DND-41 (cell line): ENCODE results near the gene ERC2.

Experiments
- ATAC-seq: fragments of 200-7000 bp; cut with Tn5 transposase; 3 replicates; pipeline ENCODE4 v1.9.1; 2021; ENCODE audit warnings: low read depth; ENCODE audit not compliant: insufficient read depth
- DNase-seq: peaks from one replicate; pipeline ENCODE4 v3.0.0-alpha.2; 2020
- H2AFZ ChIP-seq: 2 replicates; pipeline ENCODE4 v1.6.0; 2012; ENCODE audit warnings: low read depth, low read length
- H3K27ac ChIP-seq: 2 replicates; pipeline ENCODE4 v1.5.1; 2012; ENCODE audit warnings: low read length, inconsistent platforms
- H3K27me3 ChIP-seq: fragments of 200-600 bp; sonication (generic); 2 replicates; pipeline ENCODE4 v1.6.0; 2012; ENCODE audit warnings: low read length, mild to moderate bottlenecking, inconsistent platforms; ENCODE audit not compliant: insufficient read depth, poor library complexity
- H3K36me3 ChIP-seq: 2 replicates; pipeline ENCODE4 v1.5.1; 2012; ENCODE audit warnings: low read length, inconsistent platforms; ENCODE audit not compliant: insufficient read depth
- H3K4me1 ChIP-seq: 2 replicates; pipeline ENCODE4 v1.5.1; 2012; ENCODE audit warnings: mild to moderate bottlenecking, low read length; ENCODE audit not compliant: insufficient read depth
- H3K4me2 ChIP-seq: 2 replicates; pipeline ENCODE4 v1.6.0; 2012; ENCODE audit warnings: mild to moderate bottlenecking, moderate library complexity, low read length, inconsistent platforms; ENCODE audit not compliant: insufficient read depth
- H3K4me3 ChIP-seq, 2 experiments: fragments of 200-600 bp in 1 of 2; shearing (Covaris generic) in 1 of 2; 2 replicates each; pipeline ENCODE4 v1.5.1; 2012 to 2016; ENCODE audit warnings: inconsistent platforms in 2 of 2, low read length in 2 of 2, mild to moderate bottlenecking in 2 of 2, low read depth in 1 of 2, moderate library complexity in 1 of 2
- H3K79me2 ChIP-seq: 2 replicates; pipeline ENCODE4 v1.6.0; 2012; ENCODE audit warnings: low read length, inconsistent platforms; ENCODE audit not compliant: insufficient read depth
- H3K9ac ChIP-seq: 2 replicates; pipeline ENCODE4 v1.6.0; 2012; ENCODE audit warnings: low read depth, mild to moderate bottlenecking, inconsistent platforms, low read length, moderate library complexity
- H3K9me3 ChIP-seq: 2 replicates; pipeline ENCODE4 v1.5.1; 2012; ENCODE audit warnings: low read length, moderate library complexity, mild to moderate bottlenecking, inconsistent platforms; ENCODE audit not compliant: insufficient read depth, severe bottlenecking
- H4K20me1 ChIP-seq: 2 replicates; pipeline ENCODE4 v1.6.0; 2012; ENCODE audit warnings: low read length; ENCODE audit not compliant: insufficient read depth
- CTCF ChIP-seq: IDR thresholded peaks from 2 replicates; pipeline ENCODE4 v1.5.1; 2012; ENCODE audit warnings: borderline replicate concordance, low read length, moderate library complexity, mild to moderate bottlenecking; ENCODE audit not compliant: poor library complexity, severe bottlenecking; ENCODE audit errors: extremely low read depth
- EZH2 ChIP-seq: IDR thresholded peaks from 3 replicates; pipeline ENCODE4 v1.6.1; 2012; ENCODE audit warnings: borderline replicate concordance, low read depth, mild to moderate bottlenecking, moderate library complexity, low read length, inconsistent platforms; ENCODE audit not compliant: severe bottlenecking

Gene ERC2

GRCh38 chr3:56370991-56371775, 97.1 kb downstream of the ERC2 start:
- H3K9me3 ChIP-seq: no peaks in the 10 kb centered on the region
- no peaks in the 10 kb centered on the region for H3K79me2 ChIP-seq

GRCh38 chr3:56369914-56370313, 98.4 kb downstream of the ERC2 start:
- H3K4me3 ChIP-seq: no peak overlapping the region
- TF ChIP-seq CTCF: no peak
- no peak for TF ChIP-seq EZH2
- no peak overlapping the region for H3K4me2 ChIP-seq
- no peak for DNase-seq
- H3K27ac ChIP-seq: no peak overlapping the region
- no peak overlapping the region for H3K9ac ChIP-seq
- H4K20me1 ChIP-seq: no peaks in the 10 kb centered on the region
- H2AFZ ChIP-seq: no peak overlapping the region
- H3K79me2 ChIP-seq: no peaks in the 10 kb centered on the region
- no peaks in the 10 kb centered on the region for H3K27me3 ChIP-seq
- no peaks in the 10 kb centered on the region for H3K9me3 ChIP-seq
- H3K36me3 ChIP-seq: no peaks in the 10 kb centered on the region
- no peaks in the 10 kb centered on the region for H3K4me1 ChIP-seq
- ATAC-seq: no peak

More at GRCh38 chr3:56370991-56371775, 97.1 kb downstream of the ERC2 start:
- Histone ChIP-seq H3K36me3 (no peaks in the 10 kb centered on the region), H3K4me2 (no peak overlapping the region), H2AFZ (no peak overlapping the region), H3K27ac (no peak overlapping the region), H4K20me1 (no peaks in the 10 kb centered on the region), H3K9ac (no peak overlapping the region), H3K4me1 (no peaks in the 10 kb centered on the region), H3K27me3 (no peaks in the 10 kb centered on the region), H3K4me3 (no peak overlapping the region)
- ATAC-seq (no peak), DNase-seq (no peak)
- TF ChIP-seq EZH2 (no peak), CTCF (no peak)

- no peak for ATAC-seq
- no peak overlapping the region for H3K27ac ChIP-seq
- no peak overlapping the region for H3K4me3 ChIP-seq
- no peak for DNase-seq
- no peaks in the 10 kb centered on the region for H3K9me3 ChIP-seq
- peaks cover 3% of the 10 kb centered on the region for H3K27me3 ChIP-seq
- H2AFZ ChIP-seq: no peak overlapping the region
- no peak overlapping the region for H3K4me2 ChIP-seq
- H3K79me2 ChIP-seq: no peaks in the 10 kb centered on the region
- H4K20me1 ChIP-seq: no peaks in the 10 kb centered on the region
- H3K4me1 ChIP-seq: no peaks in the 10 kb centered on the region
- TF ChIP-seq EZH2 (no peak), CTCF (no peak)
- H3K9ac ChIP-seq: no peak overlapping the region
- no peaks in the 10 kb centered on the region for H3K36me3 ChIP-seq
Observed at GRCh38 chr3:56368846-56369245, 99.4 kb downstream of the ERC2 start.

GRCh38 chr3:56366641-56367162, 101.6 kb downstream of the ERC2 start:
- no peak for TF ChIP-seq EZH2
- TF ChIP-seq CTCF: no peak

More at GRCh38 chr3:56366641-56367162, 101.6 kb downstream of the ERC2 start:
- H3K27me3 ChIP-seq: peaks cover 6% of the 10 kb centered on the region
- no peak overlapping the region for H2AFZ ChIP-seq
- ATAC-seq: no peak
- no peak for DNase-seq
- H3K4me2 ChIP-seq: no peak overlapping the region
- no peaks in the 10 kb centered on the region for H3K9me3 ChIP-seq
- H3K9ac ChIP-seq: no peak overlapping the region
- H4K20me1 ChIP-seq: no peaks in the 10 kb centered on the region
- no peaks in the 10 kb centered on the region for H3K36me3 ChIP-seq
- no peaks in the 10 kb centered on the region for H3K4me1 ChIP-seq
- no peaks in the 10 kb centered on the region for H3K79me2 ChIP-seq
- no peak overlapping the region for H3K4me3 ChIP-seq
- H3K27ac ChIP-seq: no peak overlapping the region
